Stomach (tissue), 4 donors: ENCODE data around the gene FXYD7.

ENCODE experiments used
- CTCF ChIP-seq, 7 experiments: fragments of 450-650 bp in 4 of 7; fragments of 200-600 bp in 3 of 7; sonication (generic) in 3 of 7; IDR thresholded peaks; one replicate each; pipeline ENCODE4 v1.5.1; 2016 to 2019; ENCODE audit warnings: antibody characterized with exemption in 7 of 7, control low read depth in 2 of 7, mild to moderate bottlenecking in 1 of 7
- POLR2A ChIP-seq, 4 donors: fragments of 450-650 bp; IDR thresholded peaks; one replicate each; pipeline ENCODE4 v1.6.1; 2016; ENCODE audit warnings: antibody characterized with exemption in 4 of 4, control low read depth in 2 of 4, mild to moderate bottlenecking in 1 of 4, moderate library complexity in 1 of 4

GRCh38 chr19:35128398-35129057 is 14.5 kb upstream of the FXYD7 start:
- TF ChIP-seq POLR2A (IDR thresholded peaks at IDR 0.05) (no peak), CTCF (IDR thresholded peaks at IDR 0.05) (no peak)
